NCI-H1092 treated with DMSO at 0.1 percent for 48 hours (cell line): ENCODE results near the gene PRDM16.

Experiments used
- DNase-seq: peaks from one replicate; lab custom pipeline; 2025; lab: John Stamatoyannopoulos, UW

PRDM16 gene

DNA sequence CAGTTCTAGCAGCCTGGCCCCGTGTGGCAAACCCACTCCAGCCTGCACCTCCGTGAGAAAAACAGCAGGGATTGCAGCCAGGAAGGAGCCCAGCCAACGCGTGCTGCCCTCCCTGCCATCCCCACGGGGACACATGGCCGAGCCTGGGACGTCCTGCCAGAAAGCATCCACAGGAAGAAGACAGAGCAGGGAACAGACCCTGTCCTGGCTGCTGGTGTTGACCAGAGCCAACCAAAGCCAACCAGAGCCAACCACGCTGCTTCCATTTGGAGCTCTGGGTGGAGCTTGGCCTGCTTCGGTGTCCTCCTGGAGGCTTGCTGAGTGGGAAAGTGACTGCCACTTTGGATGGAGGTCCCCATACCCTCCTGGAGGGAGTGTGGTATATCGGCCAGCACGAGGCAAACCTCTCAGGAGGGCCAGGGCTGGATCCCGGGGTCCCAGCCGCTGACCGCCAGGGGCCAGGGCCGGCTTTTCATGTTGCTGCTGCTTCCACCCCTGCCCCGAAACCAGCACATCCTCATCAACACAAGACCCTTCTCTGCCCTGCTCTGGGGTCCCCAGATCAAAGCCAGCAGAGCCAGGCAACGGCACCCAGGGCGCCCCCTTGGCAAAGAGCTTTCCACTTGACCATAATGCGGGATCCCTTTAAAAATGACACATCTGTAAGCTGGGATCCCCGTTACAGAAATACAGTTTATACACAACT, 304.9 kb downstream of the PRDM16 start:
- DNase-seq: no peak

DNA sequence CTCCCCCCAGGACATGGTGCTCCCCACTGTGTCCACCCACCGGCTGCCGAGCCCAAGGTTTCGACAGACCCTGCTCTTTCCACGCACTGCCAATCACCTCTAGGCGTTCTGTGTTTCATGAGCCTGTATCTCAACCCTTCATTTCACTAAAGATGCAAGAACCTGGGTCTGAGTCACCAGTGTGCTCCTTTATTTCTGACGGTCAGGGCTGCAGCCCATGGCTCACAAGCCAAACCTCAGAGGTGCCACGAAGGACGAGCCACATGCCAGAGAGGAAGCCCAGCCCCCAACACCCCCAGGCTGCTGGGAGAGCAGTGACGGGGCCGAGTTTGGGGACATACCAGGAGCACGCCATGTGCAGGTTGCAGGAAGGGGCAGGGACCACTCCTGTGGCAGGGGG, 306.2 kb downstream of the PRDM16 start:
- no peak for DNase-seq

DNA sequence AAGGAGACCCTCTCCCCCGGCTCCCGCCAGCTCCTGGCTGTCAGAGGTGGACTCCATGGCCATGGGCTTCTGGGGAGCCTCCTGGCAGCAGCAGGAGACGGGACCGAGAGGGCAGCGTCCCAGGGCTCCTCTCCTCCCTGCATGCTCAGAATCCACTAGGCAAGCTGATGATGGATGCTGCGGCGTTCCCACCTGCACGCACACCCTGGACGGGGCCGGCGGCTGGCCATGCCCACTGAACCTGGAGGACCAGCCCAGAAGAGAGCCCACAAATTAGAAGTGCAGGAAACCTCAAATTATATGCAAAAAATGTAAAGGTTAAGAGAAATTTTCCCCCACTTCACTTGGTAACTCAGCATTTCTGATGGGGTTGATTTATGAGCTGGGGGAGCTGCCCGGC, 308.2 kb downstream of the PRDM16 start:
- no peak for DNase-seq

- DNase-seq: no peak
Measured at GRCh38 chr1:3377604-3378279, 308.7 kb downstream of the PRDM16 start.

DNA sequence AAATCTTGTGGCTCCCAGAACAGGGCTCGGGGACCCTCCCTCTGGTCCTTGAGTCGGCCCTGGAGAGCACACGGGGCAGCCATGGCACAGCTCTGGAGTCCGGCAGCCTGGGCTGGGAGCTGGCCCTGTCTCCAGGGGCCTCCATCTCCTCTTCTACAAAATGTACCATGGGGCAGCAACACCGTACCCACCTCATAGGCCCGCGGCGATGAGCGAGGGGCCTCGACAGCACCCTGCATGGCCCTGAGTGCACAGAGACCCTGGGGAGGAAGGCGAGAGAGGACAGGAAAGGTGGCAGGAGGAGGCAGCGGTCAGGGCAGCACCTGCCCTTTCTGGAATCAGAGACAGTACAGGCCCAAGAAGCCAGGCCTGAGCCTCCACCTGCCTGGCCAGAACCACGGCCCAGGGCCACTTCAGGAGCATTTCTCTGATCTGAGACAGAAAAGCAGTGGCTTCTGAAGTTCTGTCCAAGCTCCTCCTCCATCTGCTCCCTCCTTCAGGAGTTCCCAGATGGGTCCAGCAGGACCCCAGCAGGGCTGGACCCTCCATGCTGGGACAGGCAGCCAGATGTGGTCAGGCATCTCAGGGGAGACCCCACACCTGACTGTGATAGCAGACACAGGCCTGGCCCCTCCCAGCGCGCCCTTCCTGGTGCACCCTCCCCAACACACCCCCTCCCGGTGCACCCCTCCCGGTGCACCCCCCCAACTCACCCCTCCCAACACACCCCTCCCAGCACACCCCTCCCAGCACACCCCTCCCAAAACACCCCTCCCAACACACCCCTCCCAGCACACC, 309.6 kb downstream of the PRDM16 start:
- no peak for DNase-seq

- DNase-seq: no peak
Measured at GRCh38 chr1:3379934-3380333, 310.9 kb downstream of the PRDM16 start.

- DNase-seq: no peak
Measured at GRCh38 chr1:3380469-3380868, 311.5 kb downstream of the PRDM16 start.

DNA sequence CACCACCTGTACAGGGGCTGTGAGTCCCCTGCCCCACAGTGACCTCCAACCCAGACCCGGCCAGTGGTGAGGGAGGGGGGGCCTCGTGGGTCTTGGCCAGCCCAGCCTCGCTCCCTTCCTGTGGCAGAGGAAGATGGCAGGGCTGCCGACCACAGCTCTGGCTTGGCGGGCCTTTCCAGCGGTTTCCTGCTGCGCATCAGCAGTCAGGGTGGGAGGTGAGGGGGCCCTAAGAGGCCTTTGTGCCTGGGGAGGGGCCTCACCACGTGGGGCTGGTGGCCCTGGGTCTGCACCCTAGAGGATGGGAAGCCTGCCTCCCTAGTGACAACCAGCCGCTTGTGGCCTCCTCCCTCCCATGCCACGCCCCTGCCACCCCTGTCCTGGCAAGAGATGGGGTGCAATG, 312.9 kb downstream of the PRDM16 start:
- DNase-seq: no peak

DNA sequence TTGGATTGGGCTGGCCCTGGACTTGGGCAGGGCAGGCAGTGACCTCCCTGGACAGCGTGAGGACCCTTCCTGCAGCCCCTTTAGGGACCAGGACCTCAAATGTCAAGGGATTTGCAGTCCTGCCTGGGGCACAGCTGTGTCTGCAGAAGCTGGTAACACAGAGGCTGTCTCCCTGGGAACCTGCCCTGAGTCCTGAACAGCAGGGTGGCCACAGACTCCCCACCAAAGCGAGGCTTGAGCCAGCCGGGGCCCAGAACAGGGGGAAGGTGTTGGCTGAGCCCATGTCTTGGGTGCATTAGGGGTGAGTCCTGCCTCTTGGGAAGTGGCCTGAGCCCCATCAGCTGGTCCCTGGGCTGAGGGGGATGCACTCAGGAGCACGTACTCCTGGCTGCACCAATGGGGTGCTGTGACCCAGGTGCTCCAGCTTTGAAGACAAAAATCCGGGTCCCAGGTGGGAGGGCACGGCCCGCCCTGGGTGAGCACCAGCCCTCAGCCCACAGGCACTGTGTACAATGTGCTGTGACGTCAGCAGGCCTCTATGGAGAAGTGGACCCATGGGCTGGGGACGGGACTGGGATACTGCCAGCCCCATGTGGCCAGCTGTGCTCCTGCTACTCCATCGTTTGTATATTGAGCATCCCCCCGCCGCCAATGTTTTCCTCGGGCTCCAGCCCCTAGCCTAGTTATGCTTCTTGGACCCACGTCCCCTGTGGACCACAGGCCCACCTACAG, 313.5 kb downstream of the PRDM16 start:
- no peak for DNase-seq

DNA sequence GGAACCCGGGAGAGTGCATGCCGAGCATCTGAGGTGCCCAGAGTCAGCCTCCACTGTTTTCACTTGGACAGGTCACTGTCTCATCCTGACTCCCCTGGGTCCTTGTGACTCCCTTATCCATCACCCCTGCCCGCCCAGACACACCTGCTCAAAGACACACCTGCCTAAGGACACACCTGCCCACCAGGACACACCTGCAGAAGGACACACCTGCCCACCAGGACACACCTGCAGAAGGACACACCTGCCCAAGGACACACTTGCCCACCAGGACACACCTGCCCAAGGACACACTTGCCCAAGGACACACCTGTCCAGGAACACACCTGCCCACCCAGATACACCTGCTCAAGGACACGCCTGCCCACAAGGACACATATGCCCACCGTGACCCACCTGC, 314.7 kb downstream of the PRDM16 start:
- DNase-seq: no peak

- no peak for DNase-seq
Measured at GRCh38 chr1:3384407-3384806, 315.4 kb downstream of the PRDM16 start.

DNA sequence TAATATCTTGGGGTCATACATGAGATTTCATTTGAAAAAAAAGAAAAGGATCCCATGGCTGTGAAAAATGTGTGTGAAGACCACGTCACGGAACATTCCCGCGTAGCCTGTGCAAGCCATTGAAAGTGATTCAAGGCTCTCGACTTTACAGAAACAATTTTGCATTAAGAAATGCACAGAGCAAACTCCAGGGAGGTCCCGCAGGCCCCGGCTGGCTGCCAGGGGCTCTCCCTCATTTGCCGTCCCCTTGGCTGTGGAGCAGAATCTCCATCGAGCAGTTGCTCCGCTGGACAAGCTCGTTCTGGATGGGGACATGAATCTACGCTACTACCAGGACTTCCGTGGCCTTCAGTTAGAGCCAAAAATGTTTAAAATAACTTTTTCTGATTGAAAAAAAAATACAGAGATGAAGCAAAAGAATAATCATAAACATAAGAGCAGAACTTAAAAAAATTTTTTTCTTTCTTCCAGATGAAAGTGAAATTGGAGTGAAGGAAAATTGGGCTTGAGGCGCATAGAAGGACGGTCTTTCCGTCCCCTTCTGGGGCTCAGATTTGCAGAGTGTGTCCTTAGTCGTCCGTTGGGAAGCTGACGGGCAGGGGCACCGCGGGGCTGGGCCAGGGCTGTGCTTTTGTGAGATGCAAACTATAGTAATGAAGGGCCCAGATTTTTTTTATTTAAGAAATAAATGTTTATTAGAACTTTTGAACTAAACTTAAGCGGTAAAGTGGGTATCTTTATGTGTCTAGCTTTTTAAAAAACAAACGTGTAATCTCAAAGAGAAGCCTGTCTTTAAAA, 317.4 kb downstream of the PRDM16 start:
- no peak for DNase-seq

DNA sequence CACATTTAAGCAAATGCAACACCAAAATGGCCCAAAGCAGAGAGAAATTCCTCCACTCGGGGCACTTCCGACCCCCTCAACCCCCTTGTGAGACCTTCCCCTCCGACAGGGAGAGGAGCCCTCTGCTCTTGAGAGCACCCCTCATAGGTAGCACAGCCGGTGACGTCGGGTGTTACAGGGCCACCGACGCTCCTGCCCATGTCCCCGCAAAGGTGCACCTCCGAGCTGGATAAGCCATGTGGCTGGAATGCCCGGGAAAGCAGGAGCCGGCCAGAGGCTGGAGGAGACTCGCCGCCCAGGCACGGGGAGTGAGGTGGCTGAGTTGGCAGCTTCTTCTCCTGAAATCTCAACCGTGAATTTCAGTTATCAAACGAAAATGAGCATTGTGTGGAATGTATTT, 318.4 kb downstream of the PRDM16 start:
- no peak for DNase-seq

DNA sequence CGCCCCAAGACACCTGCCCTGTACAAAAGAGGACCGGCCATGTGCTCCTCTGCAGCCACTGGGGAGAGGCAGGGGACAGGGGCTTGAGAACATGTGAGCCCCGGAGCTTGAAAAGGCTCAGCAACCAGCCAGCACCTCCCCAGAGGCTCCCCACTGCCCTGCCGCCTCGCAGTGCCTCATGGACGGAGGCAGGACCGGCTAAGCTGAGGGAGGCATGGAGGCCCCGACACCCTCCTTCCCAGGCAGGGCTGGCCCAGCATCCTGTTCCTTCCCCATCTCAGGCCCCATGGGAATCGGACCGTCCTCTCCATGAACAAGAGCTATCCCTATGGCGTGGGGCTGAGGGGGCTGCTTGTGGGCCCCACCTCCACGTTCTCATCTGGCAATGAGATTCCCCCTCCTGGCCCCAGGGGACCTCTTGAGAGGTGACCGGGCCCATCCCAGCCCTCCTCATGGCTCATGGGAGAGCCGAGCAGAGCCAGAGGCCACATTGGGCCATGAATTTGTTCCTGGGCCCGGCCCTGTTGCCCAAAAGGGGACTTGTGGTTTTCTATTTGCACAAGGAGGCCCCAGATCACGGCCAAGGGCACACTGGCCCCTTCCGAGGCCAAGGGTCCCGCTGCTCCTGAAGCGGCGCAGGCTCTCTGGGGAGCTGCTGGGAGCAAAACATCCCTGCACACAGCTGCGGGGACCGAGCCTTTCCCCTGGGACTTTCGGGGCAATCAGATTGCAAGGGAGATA, 320.3 kb downstream of the PRDM16 start:
- DNase-seq: no peak

GRCh38 chr1:3390291-3390690, 321.3 kb downstream of the PRDM16 start:
- DNase-seq: no peak

GRCh38 chr1:3391711-3392110, 322.7 kb downstream of the PRDM16 start:
- no peak for DNase-seq

DNA sequence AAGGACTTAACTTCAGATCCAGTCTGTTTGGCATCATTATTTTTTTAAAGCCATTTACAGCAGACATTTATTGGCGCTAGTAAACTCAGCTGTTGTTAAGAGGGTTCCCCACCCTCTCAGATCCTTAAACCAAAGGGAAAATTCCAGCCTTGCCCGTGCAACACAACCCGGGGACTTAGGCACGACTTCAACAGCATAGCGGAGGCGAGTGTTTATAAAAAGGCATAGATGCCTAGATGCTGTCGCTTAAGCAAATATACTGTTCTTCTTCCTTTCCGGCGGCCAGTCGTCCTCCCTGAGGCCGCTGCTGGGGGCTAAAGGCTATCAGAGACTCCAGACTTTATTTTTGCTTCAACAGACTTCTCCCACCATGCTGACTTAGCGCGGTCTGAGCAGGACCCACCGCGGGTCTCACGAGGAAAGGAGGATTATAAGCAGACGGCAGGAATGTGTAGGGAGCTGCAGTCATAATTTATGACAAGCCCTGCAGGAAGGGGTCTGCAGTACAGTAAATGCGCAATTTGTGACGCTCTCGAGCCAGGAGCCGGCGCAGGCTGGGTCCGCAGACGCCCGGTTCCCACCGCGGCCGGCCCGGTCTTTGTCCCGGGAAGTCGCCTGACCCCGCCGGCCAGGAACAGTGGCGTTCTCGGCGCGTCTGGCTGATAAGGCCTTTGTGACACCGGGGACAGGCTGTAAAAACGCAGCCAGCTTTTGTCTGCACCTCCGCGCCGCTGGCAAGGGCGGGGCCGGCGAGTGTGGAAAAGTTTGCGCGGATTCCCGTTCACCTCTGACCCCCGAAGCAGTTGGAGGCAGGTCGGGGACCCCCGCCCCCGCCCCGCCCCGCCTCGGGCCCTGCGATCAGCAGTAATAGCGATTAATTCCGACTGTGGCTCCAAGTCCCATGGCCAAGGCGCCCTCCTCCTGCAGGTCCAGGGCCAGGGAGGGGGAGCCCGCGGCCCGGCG, 324.3 kb downstream of the PRDM16 start:
- no peak for DNase-seq

DNA sequence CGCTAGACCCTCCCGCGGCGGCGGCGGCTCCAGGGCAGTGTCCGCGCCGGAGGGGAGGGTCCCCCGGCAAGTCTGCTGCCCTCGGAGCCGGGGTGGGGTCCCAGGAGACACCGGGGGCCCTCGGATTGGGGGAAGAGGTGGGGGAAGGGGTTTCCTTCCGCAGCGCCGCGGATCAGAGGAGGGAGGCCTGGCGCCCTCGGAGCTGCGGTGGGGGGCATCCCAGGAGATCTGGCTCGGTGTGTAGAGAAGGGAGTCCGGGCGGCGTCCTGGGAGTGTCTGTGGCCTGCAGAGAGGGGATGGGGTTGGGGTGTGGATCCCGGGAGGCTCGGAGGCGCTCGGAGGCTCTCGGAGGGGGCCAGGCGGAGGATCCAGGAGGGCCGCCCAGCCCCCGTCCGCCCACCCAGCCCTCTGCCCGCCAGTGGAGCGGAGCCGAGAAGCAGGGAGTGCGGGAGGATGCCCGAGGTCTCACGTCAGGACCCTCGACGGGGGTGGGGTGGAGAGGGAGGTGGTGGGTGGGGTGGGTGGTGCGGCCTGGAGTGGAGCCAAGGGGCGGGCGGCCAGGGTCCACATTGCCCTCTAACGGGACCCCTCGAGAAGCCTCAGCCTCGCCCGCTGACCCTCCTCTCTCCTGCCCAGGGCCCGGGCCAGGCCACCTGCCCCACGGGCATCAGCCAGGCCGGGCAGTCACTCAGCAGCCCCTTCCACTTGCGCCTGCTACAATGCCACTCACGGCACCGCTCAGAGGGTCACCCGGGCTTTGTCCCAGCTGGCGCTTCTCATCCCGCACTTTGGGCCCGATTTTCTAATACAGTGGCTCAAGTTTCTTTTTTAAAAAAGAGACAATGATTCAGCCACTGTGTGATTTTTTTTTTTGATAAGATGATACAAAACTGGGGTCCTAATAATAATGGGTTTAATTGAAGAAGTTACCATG, 325.3 kb downstream of the PRDM16 start:
- DNase-seq: no peak

DNA sequence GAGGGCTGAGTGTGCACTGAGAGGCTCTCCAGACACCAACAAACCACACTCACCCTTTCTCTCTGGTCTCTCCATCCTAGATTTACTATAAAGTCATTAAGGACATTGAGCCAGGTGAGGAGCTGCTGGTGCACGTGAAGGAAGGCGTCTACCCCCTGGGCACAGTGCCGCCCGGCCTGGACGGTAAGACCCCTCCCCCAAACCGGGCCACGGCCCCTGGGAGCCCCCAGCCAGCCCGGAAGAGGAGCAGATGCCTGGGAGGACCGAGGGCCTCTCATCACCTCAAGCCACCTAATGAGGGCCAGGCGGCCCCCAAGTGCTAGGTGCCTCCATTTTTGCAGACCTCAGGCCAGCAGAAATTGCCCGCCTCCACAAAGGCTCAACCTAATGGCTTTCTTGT, 327.4 kb downstream of the PRDM16 start:
- DNase-seq: no peak
